Astrocyte (in vitro differentiated cells and primary cell): ENCODE data around the gene P2RY6.

ENCODE experiments used
- CTCF ChIP-seq: IDR thresholded peaks from 2 replicates; pipeline ENCODE4 v1.5.1; 2011; ENCODE audit warnings: low read depth, mild to moderate bottlenecking, inconsistent platforms, low read length, moderate library complexity; ENCODE audit not compliant: insufficient read depth
- EZH2 ChIP-seq: IDR thresholded peaks from 2 replicates; pipeline ENCODE4 v1.6.1; 2012; ENCODE audit warnings: mild to moderate bottlenecking, low read length, inconsistent platforms; ENCODE audit not compliant: insufficient read depth

- TF ChIP-seq CTCF (no peak), EZH2 (no peak)
Observed at GRCh38 chr11:73288192-73288872, 16.2 kb downstream of the P2RY6 start.
